ACC112 (cell line): ENCODE data around the gene C16orf86.
"Not testable (repeated sequence)": the region's sequence is repeated elsewhere in the genome, so short reads cannot be mapped to it uniquely, and the experiment has no call there.

ENCODE experiments used
- H2AFZ ChIP-seq: fragments of 200-600 bp; sonication (generic); one replicate; pipeline ENCODE4 v1.6.0; 2017; ENCODE audit warnings: antibody characterized with exemption, low read length; ENCODE audit not compliant: unreplicated experiment
- H3K27ac ChIP-seq: fragments of 200-600 bp; sonication (generic); 2 replicates; pipeline ENCODE4 v1.5.1; 2014; ENCODE audit warnings: low read depth, mild to moderate bottlenecking, antibody characterized with exemption, low read length, moderate library complexity
- H3K27me3 ChIP-seq: fragments of 200-600 bp; sonication (generic); 2 replicates; pipeline ENCODE4 v1.6.1; 2014; ENCODE audit warnings: mild to moderate bottlenecking, antibody characterized with exemption, low read length, moderate library complexity, mixed read lengths; ENCODE audit not compliant: insufficient read depth
- H3K36me3 ChIP-seq: fragments of 200-600 bp; sonication (generic); 2 replicates; pipeline ENCODE4 v1.6.1; 2016; ENCODE audit warnings: mild to moderate bottlenecking, antibody characterized with exemption, low read length, moderate library complexity, mixed read lengths; ENCODE audit not compliant: insufficient read depth
- H3K4me1 ChIP-seq: fragments of 200-600 bp; sonication (generic); one replicate; pipeline ENCODE4 v1.6.1; 2016; ENCODE audit warnings: low read length, mixed read lengths; ENCODE audit not compliant: insufficient read depth, unreplicated experiment, control insufficient read depth
- H3K4me3 ChIP-seq: fragments of 200-600 bp; sonication (generic); 2 replicates; pipeline ENCODE4 v1.5.1; 2014; ENCODE audit warnings: mild to moderate bottlenecking, low read depth, low read length
- H3K79me2 ChIP-seq: fragments of 200-600 bp; sonication (generic); one replicate; pipeline ENCODE4 v1.6.0; 2016; ENCODE audit warnings: low read length; ENCODE audit not compliant: control insufficient read depth, unreplicated experiment, insufficient read depth

Gene C16orf86

GRCh38 chr16:67676939-67677338 is 10.3 kb downstream of the C16orf86 start:
- Histone ChIP-seq H3K27ac (no peak overlapping the region), H3K79me2 (no peaks in the 10 kb centered on the region), H3K4me1 (peaks cover 5% of the 10 kb centered on the region), H3K36me3 (peaks cover 5% of the 10 kb centered on the region; the same call in 1 of the 2 replicates), H2AFZ (no peak overlapping the region), H3K27me3 (no peaks in the 10 kb centered on the region), H3K4me3 (no peak overlapping the region)

GRCh38 chr16:67677712-67678111 is 11.1 kb downstream of the C16orf86 start:
- H3K4me3 ChIP-seq: no peak overlapping the region
- peaks cover 5% of the 10 kb centered on the region; the same call in 1 of the 2 replicates for H3K36me3 ChIP-seq
- no peaks in the 10 kb centered on the region for H3K27me3 ChIP-seq
- H3K27ac ChIP-seq: no peak overlapping the region
- H3K4me1 ChIP-seq: peaks cover 5% of the 10 kb centered on the region
- H3K79me2 ChIP-seq: no peaks in the 10 kb centered on the region
- H2AFZ ChIP-seq: no peak overlapping the region

DNA sequence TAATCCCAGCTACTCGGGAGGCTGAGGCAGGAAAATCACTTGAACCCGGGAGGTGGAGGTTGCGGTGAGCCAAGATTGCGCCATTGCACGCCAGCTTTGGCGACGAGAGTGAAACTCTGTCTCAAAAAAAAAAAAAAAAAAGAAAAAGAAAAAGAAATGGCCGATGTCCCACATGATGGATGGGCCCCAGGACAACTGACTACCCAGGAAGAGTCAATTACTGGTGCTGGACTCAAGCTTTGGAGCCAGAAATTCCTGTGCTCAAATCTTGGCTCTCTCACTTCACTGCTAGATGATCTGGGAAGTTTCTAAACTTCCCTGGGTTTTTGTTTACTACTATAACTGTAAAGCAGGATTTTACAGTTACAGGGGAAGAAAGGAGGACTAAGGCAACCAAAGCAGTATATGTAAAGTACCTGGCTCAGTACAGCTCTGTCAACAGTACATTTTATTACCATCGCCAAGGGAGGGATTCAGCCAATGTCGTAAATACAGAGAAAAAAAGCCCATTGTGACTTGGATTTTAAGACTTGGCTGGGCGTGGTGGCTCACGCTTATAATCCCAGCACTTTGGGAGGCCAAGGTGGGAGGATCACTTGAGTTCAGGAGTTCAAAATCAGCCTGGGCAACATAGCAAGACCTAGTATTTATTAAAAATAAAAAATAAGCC is 11.9 kb downstream of the C16orf86 start:
- Histone ChIP-seq H3K36me3 (peaks cover 7% of the 10 kb centered on the region; the same call in 1 of the 2 replicates), H3K4me3 (no peak overlapping the region), H3K79me2 (no peaks in the 10 kb centered on the region), H3K4me1 (peaks cover 2% of the 10 kb centered on the region), H3K27me3 (no peaks in the 10 kb centered on the region), H2AFZ (no peak overlapping the region), H3K27ac (no peak overlapping the region)

DNA sequence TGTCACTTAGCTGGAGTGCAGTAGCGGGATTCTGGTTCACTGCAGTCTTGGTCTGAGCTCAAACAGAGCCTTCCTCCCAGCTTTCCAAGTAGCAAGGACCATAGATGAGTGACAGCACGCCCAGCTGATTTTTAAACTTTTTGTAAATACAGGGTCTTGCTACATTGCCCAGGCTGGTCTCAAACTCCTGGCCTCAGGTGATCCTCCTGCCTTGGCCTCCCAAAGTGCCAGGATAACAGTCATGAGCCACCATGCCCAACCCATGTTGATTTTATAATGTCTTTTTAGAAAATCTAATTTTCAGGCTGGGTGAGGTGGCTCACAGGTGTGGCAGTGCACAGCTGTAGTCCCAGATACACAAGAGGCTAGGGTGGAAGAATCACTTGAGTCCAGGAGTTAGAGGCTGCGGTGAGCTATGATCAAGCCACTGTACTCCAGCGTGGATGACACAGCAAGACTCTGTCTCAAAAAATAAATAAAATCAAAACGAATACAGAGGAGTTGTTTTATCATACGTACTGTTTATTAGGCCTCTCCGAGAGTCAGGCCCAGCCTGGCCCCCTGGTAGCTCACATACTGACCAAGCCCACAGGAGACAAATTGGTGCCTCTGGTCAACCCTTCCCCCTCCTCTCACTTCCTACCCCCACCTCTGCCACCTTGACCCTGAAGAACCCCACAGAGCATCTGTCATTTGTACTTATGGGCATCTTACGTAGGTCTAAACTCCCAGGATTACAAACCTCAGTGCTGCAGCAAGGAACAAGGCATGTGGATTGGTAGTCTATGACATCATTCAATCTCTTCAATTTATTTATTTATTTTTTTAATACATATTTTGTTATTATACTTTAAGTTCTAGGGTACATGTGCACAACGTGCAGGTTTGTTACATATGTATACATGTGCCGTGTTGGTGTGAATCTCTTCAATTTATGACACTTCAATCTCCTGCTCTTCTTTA is 13.6 kb downstream of the C16orf86 start:
- Histone ChIP-seq H3K27ac (no peak overlapping the region), H3K36me3 (peaks cover 15% of the 10 kb centered on the region; the same call in 1 of the 2 replicates), H3K27me3 (no peaks in the 10 kb centered on the region), H3K79me2 (no peaks in the 10 kb centered on the region), H3K4me3 (no peak overlapping the region), H3K4me1 (no peaks in the 10 kb centered on the region), H2AFZ (no peak overlapping the region)

DNA sequence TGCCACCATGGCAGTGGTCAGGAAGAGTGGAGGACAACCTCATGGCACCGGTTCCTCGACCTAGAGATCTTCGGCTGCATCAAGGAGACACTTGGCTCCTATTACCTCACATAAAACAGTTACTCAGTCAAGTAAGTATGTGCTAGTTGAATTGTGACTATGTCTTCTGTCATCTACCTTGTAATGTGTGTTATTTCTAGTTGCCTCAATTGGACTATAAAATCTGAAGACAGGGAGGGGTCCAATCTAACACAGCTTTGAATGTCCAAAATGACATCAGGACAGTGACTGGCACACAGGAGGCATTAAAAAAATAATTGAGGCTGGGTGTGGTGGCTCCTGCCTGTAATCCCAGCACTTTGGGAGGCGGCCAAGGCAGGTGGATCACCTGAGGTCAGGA is 17.2 kb downstream of the C16orf86 start:
- H3K79me2 ChIP-seq: no peaks in the 10 kb centered on the region
- H3K27ac ChIP-seq: no peak overlapping the region
- no peak overlapping the region for H3K4me3 ChIP-seq
- H2AFZ ChIP-seq: no peak overlapping the region
- H3K36me3 ChIP-seq: peaks cover 14% of the 10 kb centered on the region; the same call in 1 of the 2 replicates
- H3K4me1 ChIP-seq: no peaks in the 10 kb centered on the region
- H3K27me3 ChIP-seq: no peaks in the 10 kb centered on the region

DNA sequence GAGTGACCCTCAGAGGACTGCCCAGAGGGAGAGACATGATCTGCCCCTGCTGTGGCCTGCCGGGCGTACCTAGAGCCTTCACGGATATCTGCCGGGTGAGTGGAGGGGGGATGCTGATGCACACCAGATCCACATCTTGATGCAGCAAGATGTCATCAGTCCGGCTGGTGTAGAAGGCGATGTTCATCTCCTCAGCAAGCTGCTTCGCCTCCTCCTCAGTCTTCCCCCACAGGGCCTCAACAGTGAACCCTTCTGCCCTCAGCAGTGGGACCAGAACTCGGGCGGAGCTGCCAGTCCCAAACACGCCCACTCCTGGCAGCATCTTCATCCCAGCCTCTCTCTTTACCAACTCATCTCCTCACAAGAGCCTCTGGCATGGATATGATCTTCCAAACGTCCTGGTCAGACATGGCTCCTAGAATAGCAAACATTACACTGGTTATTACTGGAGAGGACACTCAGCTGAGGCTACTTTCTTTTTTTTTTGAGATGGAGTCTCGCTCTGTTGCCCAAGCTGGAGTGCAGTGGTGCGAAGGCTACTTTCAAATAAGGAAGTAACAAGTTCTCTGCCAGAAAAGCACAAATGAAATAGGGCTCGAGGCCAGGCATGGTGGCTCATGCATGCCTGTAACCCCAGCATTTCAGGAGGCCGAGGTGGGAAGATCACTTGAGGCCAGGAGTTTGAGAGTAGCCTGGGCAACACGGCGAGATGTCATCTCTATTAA is 18.9 kb downstream of the C16orf86 start:
- Histone ChIP-seq H3K79me2 (no peaks in the 10 kb centered on the region), H3K27me3 (no peaks in the 10 kb centered on the region), H3K4me1 (no peaks in the 10 kb centered on the region), H2AFZ (no peak overlapping the region), H3K4me3 (no peak overlapping the region), H3K27ac (no peak overlapping the region), H3K36me3 (peaks cover 14% of the 10 kb centered on the region; the same call in 1 of the 2 replicates)

DNA sequence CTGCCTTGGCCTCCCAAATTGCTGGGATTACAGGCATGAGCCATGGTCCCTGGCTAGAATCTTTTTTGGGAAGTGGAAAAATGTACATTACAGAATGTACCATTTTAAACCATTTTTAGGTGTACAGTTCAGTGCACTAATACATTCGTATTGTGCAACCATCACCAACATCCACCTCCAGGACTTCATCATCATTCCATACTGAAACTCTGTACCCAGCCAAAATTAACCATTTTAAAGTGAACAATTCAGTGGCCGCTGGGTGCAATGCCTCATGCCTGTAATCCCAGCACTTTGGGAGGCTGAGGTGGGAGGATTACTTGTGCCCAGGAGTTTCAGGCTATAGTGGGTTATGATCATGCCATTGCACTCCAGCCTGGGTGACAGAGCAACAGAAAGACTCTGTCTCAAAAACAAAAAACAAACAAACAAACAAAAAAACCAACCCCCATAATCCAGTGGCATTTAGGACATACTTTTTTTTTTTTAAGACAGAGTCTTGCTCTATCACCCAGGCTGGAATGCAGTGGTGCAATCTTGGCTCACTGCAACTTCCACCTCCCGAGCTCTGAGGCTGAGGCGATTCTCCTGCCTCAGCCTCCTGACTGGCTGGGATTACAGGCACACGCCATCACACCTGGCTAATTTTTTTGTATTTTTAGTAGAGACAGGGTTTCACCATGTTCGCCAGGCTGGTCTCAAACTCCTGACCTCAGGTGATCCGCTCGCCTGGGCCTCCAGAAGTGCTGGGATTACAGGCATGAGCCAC is 27.1 kb downstream of the C16orf86 start:
- H3K27me3 ChIP-seq, H3K36me3 ChIP-seq, H3K4me1 ChIP-seq, H3K79me2 ChIP-seq, H2AFZ ChIP-seq, H3K27ac ChIP-seq, H3K4me3 ChIP-seq: not testable (repeated sequence)

- Histone ChIP-seq H3K4me3 (no peak overlapping the region), H3K4me1 (no peaks in the 10 kb centered on the region), H3K79me2 (peaks cover 2% of the 10 kb centered on the region), H3K36me3 (peaks cover 5% of the 10 kb centered on the region; the same call in 1 of the 2 replicates), H3K27me3 (no peaks in the 10 kb centered on the region), H2AFZ (no peak overlapping the region), H3K27ac (no peak overlapping the region)
Observed at GRCh38 chr16:67694611-67695010, 28.0 kb downstream of the C16orf86 start.

DNA sequence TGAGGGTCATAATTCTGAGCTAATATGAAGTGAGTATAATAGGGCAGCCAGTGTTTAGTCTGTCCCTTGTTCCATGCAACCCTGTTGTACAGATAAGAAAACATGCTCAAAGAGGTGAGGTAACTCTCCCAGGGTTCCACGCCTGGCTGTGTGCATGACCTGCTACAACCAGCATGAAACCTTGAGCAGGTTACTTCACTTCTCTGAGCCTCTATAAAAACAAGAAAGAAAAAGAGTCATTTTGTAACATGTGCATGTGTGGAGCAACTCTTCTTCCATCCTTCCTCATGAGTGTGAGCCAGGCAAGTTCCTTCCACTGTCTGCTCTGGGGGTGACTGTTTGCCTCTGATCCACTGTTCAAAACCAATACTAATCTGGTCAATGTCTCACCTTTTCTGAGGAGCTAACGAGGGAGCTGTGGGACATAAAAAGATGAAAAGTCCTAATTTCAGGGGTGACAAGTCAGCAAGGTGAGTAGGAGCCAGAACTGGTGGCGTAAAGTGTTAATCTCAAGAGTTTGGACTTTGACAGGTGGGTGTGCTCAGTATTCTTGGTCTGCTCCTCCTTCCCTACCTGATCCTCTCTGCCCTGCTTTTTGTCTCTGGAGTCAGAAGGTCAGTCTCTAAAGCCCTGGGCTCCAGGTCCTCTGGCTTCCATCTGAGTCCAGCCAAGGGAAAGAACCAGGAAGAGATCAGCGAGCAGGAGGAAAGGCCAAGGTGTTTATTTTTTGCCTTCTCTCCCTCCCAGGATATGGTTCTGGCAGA is 31.0 kb downstream of the C16orf86 start:
- H3K27ac ChIP-seq: no peak overlapping the region

More for the DNA sequence above, 31.0 kb downstream of the C16orf86 start:
- peaks cover 2% of the 10 kb centered on the region for H3K79me2 ChIP-seq
- no peak overlapping the region for H3K4me3 ChIP-seq
- peaks cover 5% of the 10 kb centered on the region; the same call in 1 of the 2 replicates for H3K36me3 ChIP-seq
- no peaks in the 10 kb centered on the region for H3K4me1 ChIP-seq
- H2AFZ ChIP-seq: no peak overlapping the region
- no peaks in the 10 kb centered on the region for H3K27me3 ChIP-seq
